Stimulated activated CD4-positive, alpha-beta T cell treated with anti-CD3 and anti-CD28 coated beads, Interleukin-12 subunit alpha, Interleukin-12 subunit beta, amount 100 ng/mL, for 4 hours (primary cell): ENCODE data around the gene ARVCF.

Experiments
- DNase-seq: peaks from one replicate; pipeline ENCODE4 v3.0.0-alpha.2; 2020

ARVCF gene, protein sequence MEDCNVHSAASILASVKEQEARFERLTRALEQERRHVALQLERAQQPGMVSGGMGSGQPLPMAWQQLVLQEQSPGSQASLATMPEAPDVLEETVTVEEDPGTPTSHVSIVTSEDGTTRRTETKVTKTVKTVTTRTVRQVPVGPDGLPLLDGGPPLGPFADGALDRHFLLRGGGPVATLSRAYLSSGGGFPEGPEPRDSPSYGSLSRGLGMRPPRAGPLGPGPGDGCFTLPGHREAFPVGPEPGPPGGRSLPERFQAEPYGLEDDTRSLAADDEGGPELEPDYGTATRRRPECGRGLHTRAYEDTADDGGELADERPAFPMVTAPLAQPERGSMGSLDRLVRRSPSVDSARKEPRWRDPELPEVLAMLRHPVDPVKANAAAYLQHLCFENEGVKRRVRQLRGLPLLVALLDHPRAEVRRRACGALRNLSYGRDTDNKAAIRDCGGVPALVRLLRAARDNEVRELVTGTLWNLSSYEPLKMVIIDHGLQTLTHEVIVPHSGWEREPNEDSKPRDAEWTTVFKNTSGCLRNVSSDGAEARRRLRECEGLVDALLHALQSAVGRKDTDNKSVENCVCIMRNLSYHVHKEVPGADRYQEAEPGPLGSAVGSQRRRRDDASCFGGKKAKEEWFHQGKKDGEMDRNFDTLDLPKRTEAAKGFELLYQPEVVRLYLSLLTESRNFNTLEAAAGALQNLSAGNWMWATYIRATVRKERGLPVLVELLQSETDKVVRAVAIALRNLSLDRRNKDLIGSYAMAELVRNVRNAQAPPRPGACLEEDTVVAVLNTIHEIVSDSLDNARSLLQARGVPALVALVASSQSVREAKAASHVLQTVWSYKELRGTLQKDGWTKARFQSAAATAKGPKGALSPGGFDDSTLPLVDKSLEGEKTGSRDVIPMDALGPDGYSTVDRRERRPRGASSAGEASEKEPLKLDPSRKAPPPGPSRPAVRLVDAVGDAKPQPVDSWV

GRCh38 chr22:20016734-20017621 is at the start of gene ARVCF:
Gene ARVCF, minus strand, starts transcription at chr22:20016823. Its CDS starts 26,029 bp downstream, at chr22:19990794.
- DNase-seq, result peak; percentile 92

DNA sequence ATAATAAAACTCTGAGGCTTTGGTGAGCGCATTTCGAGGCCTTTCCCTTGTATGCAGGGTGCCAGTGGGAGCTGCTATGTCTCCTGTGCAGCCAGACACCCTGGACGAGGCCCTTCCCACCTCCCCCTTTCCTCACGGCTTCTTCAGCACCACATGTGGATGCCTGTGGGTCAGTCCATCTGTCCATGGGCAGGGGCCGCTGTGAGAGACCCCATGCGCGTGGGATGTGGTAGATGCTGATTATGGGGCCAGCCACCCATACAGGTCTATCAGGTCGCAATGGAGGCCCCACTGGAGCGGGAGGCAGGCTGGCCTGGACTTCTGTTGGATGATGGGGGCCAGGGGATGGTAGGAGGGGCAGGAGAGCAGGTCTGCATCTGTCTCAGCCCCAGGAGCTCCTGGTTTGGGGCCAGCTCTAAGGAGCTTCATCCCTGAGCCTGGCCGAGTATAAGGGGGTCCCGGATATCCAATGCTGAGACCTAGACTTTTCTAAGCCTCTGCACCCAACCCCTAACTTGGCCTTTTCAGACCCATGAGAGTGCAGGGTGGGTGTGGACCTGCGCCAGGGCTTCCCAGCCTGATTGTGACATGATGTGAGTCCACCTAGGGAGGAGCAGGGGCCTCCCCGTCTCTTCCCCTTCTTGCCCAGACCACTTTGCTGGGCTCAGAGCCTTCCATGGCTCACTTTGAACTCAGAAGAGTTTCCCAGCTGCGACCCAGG is 49.4 kb upstream of the ARVCF start:
- DNase-seq, result no peak

- no peak for DNase-seq
These were observed 48.1 kb upstream of the ARVCF start for GRCh38 chr22:20064545-20065262.

DNA sequence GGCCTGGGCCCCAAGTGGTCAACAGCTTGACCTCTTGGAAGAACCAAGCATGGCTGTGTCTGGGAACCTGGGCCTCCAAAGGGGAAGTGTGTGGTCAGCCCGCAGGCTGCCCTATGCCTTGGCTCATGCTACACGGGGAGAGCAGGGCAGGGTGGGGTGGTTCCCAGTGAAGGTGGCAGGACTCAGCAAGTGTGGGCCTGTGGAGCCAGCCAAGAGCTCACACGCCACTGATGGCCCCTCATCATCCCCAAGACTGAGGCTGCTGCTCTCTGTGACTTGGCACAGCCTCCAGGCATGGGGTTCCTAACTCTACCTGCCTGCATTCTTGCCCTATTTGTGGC is 47.5 kb upstream of the ARVCF start:
- DNase-seq, result no peak

DNA sequence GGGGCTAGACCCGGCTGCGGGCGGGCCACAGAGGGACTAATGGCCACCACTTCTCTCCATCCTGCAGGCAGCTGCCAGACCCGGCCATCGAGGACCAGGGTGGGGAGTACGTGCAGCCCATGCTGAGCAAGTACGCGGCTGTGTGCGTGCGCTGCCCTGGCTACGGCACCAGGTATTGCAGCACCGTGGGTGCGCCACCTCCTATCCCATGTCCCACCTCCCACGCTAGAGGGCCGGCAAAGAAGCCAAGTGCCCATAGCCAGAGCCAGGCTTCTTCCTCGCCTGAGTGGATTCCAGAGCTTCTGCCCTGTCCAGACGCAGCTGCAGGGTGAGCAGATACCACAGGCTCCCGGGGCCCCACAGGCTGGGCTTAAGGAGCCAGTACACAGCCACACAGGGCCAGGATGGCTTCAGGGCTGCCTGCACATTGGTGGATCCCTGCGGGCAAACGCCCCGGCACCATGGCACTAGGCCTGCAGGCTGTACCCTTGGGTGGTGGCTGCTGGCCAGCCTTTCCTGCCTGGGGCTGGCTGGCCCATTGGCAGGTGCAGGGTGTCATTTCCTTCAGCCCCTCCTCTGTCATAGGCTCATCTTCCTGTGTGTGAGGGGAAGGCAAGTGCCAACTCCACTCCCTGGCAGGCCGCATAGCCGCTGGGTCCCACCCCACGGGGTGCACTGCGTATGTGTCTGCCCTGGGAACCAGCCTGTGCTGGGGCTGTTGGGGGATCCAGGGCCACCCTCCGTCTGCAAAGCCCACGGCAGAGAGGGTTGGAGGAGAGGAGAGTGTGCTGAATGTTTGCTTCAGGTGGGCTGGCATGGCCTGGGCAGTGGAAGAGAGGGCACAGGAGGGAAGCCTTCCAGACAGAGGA is 46.9 kb upstream of the ARVCF start:
- no peak for DNase-seq

- DNase-seq, result no peak
These were observed 46.1 kb upstream of the ARVCF start for GRCh38 chr22:20062766-20063083.

GRCh38 chr22:20062043-20062765 is 45.6 kb upstream of the ARVCF start:
- DNase-seq, result no peak

DNA sequence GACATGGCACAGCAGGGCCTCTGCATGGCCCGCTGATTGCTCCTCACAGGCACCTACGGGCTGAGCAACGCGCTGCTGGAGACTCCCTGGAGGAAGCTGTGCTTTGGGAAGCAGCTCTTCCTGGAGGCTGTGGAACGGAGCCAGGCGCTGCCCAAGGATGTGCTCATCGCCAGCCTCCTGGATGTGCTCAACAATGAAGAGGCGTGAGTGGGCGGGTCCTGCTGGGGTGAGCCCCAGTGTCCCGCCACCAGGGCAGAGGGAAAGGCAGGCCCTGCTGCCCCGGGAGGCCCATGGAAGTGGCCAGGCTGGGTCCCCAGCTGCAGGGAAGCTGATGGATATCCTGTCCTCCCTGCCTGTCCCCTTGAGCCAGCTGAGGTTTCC is 44.8 kb upstream of the ARVCF start:
- no peak for DNase-seq

DNA sequence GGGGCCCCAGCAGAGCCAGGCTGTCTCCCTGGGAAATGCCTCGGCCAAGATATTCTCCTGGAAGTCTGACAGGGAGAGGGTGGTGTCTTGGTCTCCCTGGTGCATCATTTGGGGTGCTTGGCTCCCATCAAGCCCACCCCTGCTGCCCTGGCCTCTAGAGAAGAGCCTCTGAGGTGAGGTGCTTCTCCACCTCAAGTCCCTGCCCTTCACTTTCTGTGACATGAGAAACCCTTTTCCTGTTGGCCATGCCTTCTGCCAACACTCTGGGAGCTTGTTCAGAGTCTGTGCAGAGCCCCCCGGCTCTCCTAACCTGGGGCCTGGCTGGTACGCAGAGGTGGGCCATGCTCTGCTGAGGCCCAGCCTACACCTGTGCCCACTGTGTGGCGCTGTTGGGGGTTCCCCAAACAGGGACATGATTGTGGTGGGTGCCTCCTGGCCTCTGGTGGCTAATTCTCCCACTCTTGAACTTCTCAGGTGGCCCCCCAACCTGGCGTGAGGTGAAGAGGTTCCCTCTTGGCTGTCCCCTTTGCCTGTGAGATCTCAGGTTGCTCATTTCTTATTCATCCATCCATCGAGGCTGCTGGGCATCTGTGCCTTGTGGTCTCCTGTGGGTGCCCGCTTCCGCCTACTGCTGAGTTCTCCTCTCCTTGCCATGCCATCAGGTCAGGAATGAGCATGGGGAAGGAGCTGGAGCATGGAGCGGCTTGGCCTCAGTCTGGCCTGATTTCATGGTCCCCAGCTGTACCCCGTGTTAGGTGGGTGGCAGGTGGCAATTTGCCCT is 44.3 kb upstream of the ARVCF start:
- no peak for DNase-seq

- no peak for DNase-seq
These were observed 42.6 kb upstream of the ARVCF start for GRCh38 chr22:20058989-20059770.

GRCh38 chr22:20057596-20058268 is 41.1 kb upstream of the ARVCF start:
- DNase-seq, result no peak

DNA sequence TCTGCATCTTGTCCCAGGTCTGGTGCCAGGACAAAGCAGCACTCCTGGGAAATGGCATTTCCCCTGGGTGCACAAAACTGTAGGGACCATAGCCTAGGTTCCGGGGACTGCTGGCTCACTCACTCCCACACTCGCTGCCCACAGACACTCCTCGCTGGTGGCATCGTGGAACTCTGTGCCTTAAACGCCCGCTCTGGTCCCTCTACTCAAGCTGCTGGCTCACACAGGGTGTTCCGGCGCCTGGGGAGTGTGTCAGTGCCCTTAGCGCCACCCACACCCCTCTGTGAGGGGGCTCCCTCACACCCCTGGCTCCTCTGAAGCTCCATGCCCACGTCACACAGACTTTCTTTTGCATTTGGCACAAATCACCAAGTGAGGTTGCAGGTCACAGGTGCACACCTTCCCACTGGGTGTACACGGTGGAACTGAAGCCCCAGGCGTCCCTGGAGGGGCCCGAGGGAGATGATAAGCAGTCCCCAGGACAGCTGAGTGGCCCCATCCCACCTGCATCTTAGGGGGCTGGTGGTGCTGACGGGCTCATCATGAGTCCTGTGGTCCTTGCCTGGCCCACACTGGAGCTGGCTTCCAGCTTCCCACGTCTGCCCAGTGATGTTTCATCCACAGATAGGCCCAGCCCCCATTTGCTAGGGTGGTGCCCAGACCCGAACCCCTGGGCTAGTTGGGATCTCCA is 40.2 kb upstream of the ARVCF start:
- no peak for DNase-seq

DNA sequence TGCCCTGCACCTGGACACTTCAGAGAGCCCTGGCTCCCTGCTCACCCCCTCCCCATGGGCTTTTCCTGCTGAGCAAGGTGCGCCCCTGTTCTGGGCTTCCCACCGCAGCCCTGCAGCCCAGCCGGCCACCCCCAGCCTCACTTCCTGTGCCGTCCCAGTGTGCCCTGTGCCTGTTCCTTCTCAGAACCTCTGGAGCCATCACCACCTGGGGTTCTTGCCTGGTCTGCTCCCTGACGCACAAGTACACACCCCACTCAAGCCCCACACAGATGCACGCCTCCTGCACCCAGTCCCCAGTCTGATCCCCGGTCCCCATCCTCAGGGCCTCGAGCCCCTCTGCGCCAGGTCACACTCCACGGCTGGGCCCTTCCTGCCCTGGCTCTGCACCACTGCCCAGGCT is 39.5 kb upstream of the ARVCF start:
- DNase-seq, result no peak

DNA sequence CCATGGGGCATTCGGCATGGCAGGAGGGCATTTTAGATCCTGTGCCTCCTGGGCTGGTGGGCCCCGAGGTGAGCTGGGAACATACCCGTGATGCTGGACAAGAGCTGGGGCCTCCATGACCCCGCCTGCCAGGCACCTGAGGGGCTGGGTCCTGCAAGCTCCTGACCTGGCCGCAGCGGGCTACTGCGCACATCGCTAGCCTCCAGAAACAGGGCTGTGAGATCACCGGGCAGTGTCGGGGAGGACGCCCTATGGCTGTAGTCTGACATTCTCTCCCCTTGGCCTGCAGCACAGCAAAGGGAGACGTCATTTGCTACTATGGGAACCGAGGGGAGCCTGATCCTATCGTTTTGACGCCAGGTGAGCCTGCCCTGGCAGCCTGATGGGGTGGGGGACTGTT is 39.0 kb upstream of the ARVCF start:
- no peak for DNase-seq

DNA sequence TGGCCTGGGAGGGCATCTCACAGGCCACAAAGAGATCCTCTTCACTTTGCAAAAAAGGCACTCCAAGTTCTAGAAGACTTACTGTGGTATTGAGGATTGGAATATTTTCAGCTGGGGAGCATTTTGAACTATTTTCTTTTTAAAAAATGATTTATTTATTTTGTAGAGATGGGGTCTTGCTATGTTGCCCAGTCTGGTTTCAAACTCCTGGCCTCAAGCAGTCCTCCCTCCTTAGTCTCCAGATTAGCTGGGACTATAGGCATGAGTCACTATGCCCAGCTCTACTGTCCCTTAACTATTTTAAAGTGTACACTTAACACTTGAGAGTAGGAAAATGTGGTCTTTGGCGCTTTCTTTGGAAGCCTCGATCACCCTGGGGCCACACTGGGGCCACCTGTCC is 38.5 kb upstream of the ARVCF start:
- no peak for DNase-seq

- no peak for DNase-seq
These were observed 37.9 kb upstream of the ARVCF start for GRCh38 chr22:20054485-20054884.

- no peak for DNase-seq
These were observed 37.4 kb upstream of the ARVCF start for GRCh38 chr22:20054034-20054427.
